Gastroesophageal sphincter (tissue), 3 donors: ENCODE measurements around the gene KLK4.

ENCODE experiments used
- CTCF ChIP-seq, 4 experiments: fragments of 200-600 bp in 2 of 4; fragments of 450-650 bp in 2 of 4; sonication (generic) in 1 of 4; IDR thresholded peaks; one replicate each; pipeline ENCODE4 v1.5.1; 2017 to 2019; ENCODE audit warnings: antibody characterized with exemption in 4 of 4, mild to moderate bottlenecking in 2 of 4, moderate library complexity in 2 of 4
- EP300 ChIP-seq: sonication (generic); formaldehyde crosslinking; IDR thresholded peaks from one replicate; pipeline ENCODE4 v1.6.1; 2017; ENCODE audit warnings: antibody characterized with exemption, mild to moderate bottlenecking

GRCh38 chr19:50928831-50929230, 17.6 kb upstream of the KLK4 start:
- TF ChIP-seq CTCF (IDR thresholded peaks at IDR 0.05) (no peak), EP300 (no peak)
